Right renal pelvis (tissue), 4 donors: ENCODE results near the gene C15orf62. TPM values are rescaled to one million over a fixed set of nuclear protein-coding genes. Genes with fewer than 3 reads are reported as not detected.

Experiments used
- DNase-seq, 4 donors: peaks; one replicate each; pipeline ENCODE4 v3.0.0-alpha.2; 2013; ENCODE audit warnings: low read depth in 4 of 4, low spot score in 3 of 4, missing footprints in 1 of 4
- polyA plus RNA-seq, 4 donors: library from polyadenylated mRNA; unstranded; fragments of 120-200 nt; gene quantifications; one replicate each; pipeline ENCODE4 v1.2.1, GENCODE V29; 2013; ENCODE audit not compliant: insufficient read length in 4 of 4

The C15orf62 gene
- polyA plus RNA-seq, 4 donors, result 2.0 to 2.8 (median 2.2) TPM

DNA sequence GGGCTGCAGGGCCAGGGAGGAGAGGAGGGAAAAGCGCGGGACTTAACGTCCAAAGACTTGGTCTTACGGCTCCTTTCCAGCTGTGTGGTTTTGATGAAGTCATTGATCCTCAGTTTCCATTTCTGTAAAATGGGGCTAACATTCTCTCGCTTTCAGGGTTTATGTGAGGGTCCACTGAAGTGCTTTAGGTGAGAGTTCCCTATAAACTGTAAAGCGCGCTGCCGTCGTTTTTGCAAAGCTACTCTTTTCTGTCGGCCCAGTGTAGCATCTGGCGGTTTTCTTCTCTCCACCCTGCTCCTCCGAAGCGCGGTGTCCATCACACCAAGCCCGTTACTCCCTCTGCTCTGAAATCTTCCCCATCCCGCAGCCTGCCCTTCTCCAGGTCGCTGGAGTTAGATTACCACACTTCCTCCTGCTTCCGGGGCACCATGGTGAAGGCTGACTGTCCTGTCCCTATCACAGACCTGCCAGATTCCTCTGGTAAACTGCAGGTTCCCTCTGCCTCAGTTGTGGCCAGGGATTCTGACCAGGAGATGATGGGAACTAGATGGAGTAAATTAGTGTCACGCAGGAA, 38.2 kb downstream of the C15orf62 start:
- peak in 1 of 4 donors; percentile 26 for DNase-seq

- DNase-seq, result no peak
Observed at GRCh38 chr15:40808861-40809450, 39.2 kb downstream of the C15orf62 start.

- DNase-seq, result no peak
Observed at GRCh38 chr15:40812721-40813425, 43.1 kb downstream of the C15orf62 start.

DNA sequence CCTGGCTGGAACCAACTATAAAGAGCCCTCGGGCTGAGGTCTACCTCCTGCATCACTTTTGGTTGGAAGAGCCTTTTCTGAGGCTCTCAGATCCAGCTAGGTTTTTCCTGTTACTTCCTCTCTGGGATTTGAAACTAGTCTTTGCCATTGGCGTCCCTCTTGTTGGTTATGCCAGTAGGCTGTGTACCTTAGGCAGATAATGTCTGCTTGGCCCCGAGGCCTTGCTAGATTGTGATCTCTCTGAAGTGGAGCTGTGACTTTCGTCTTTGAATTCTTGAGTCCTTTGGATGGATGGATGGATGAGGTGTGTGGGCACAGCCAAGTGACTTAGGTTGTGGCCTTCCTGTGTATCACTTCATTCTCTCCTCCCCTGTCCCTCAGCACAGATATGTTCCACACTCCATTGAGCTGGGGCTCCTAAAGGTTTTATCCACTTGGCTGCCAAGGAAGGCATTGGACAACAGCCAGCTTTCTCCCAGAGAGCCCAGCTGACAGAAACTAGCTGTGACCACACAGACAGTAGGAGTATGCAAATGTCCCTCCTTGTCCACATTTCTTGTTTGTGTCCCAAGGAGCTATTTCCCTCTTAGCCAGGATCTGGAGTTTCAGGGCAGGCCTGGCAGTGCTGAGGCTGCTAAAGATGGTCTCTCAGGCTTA, 45.4 kb downstream of the C15orf62 start:
- peak in 1 of 4 donors; percentile 36 for DNase-seq

GRCh38 chr15:40819048-40819447, 49.3 kb downstream of the C15orf62 start:
- DNase-seq, result no peak

GRCh38 chr15:40821195-40821594, 51.4 kb downstream of the C15orf62 start:
- no peak for DNase-seq

Other genes starting within 250 kb of the C15orf62 start
- gene CCDC32, start 204.9 kb upstream of the C15orf62 start, polyA plus RNA-seq, result 10 to 100 TPM; 25.9 to 30.1 (median 27.7) TPM
- 10 to 100 TPM; 11.1 to 14.4 (median 12.6) TPM for gene RPUSD2, start 200.7 kb upstream of the C15orf62 start, polyA plus RNA-seq
- 10 to 100 TPM; 18.2 to 22.7 (median 20.2) TPM for gene KNL1, start 175.7 kb upstream of the C15orf62 start, polyA plus RNA-seq
- 10 to 100 TPM; 10.8 to 14.0 (median 12.7) TPM for gene RAD51, start 74.8 kb upstream of the C15orf62 start, polyA plus RNA-seq
- 10 to 100 TPM; 38.9 to 43.9 (median 39.2) TPM for gene RMDN3, start 14.7 kb upstream of the C15orf62 start, polyA plus RNA-seq
- gene GCHFR, start 5.9 kb upstream of the C15orf62 start, polyA plus RNA-seq, result 10 to 100 TPM; 33.4 to 59.2 (median 36.9) TPM
- gene ZFYVE19, start 37.1 kb downstream of the C15orf62 start, polyA plus RNA-seq, result 10 to 100 TPM; 25.4 to 28.4 (median 28.0) TPM
- gene DNAJC17, start 37.5 kb downstream of the C15orf62 start, polyA plus RNA-seq, result 10 to 100 TPM; 34.2 to 40.4 (median 35.9) TPM
- under 1 TPM; 0.46 to 0.61 (median 0.52) TPM for gene PPP1R14D, start 58.7 kb downstream of the C15orf62 start, polyA plus RNA-seq
- gene SPINT1, start 74.1 kb downstream of the C15orf62 start, polyA plus RNA-seq, result 10 to 100 TPM; 61.5 to 79.5 (median 71.2) TPM
- gene RHOV, start 104.3 kb downstream of the C15orf62 start, polyA plus RNA-seq, result 1 to 10 TPM; 1.8 to 2.6 (median 2.1) TPM
- gene VPS18, start 124.5 kb downstream of the C15orf62 start, polyA plus RNA-seq, result 10 to 100 TPM; 15.3 to 19.7 (median 16.8) TPM
- gene DLL4, start 159.4 kb downstream of the C15orf62 start, polyA plus RNA-seq, result 1 to 10 TPM; 6.9 to 10.0 (median 9.2) TPM
- gene CHAC1, start 183.5 kb downstream of the C15orf62 start, polyA plus RNA-seq, result 1 to 10 TPM; 3.2 to 4.4 (median 3.9) TPM